HUES6 (cell line): ENCODE data around the gene RIOK3.
"Not testable (repeated sequence)": the region's sequence is repeated elsewhere in the genome, so short reads cannot be mapped to it uniquely, and the experiment has no call there.

Experiments used
- H3K27ac ChIP-seq: 2 replicates; pipeline ENCODE4 v1.7.0; 2013; ENCODE audit warnings: low read depth, mild to moderate bottlenecking, low read length, inconsistent platforms
- H3K27me3 ChIP-seq: 2 replicates; pipeline ENCODE4 v1.6.1; 2013; ENCODE audit warnings: low read length; ENCODE audit not compliant: control insufficient read depth, insufficient read depth
- H3K36me3 ChIP-seq: 2 replicates; pipeline ENCODE4 v1.6.1; 2013; ENCODE audit warnings: low read length; ENCODE audit not compliant: control insufficient read depth, insufficient read depth
- H3K4me1 ChIP-seq: 2 replicates; pipeline ENCODE4 v1.6.1; 2013; ENCODE audit warnings: low read length; ENCODE audit not compliant: control insufficient read depth, insufficient read depth
- H3K4me3 ChIP-seq: 2 replicates; pipeline ENCODE4 v1.5.1; 2013; ENCODE audit warnings: low read depth, low read length
- H3K9ac ChIP-seq: one replicate; pipeline ENCODE4 v1.6.1; 2013; ENCODE audit warnings: mild to moderate bottlenecking, low read length
- H3K9me3 ChIP-seq: 2 replicates; pipeline ENCODE4 v1.6.1; 2013; ENCODE audit warnings: low read depth, low read length; ENCODE audit not compliant: control insufficient read depth, insufficient read depth

The RIOK3 gene

DNA sequence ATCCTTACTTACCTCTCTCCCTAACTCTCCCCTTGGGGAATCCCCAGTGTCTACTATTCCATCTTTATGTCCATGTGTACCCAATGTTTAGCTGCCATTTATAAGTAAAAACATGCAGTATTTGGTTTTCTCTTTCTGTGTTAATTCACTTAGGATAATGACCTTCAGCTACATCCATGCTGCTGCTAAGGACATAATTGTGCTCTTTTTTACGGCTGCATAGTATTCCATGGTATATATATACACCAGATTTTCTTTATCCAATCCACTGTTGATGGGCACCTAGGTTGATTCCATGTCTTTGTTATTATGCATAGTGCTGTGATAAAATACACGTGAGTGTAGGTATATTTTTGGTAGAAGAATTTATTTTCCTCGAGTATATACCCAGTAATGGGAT is 24.3 kb upstream of the RIOK3 start:
- Histone ChIP-seq H3K4me3 (no peak overlapping the region), H3K4me1 (no peaks in the 10 kb centered on the region), H3K9ac (no peak overlapping the region), H3K9me3 (no peaks in the 10 kb centered on the region), H3K36me3 (no peaks in the 10 kb centered on the region), H3K27me3 (no peaks in the 10 kb centered on the region), H3K27ac (no peak overlapping the region)

DNA sequence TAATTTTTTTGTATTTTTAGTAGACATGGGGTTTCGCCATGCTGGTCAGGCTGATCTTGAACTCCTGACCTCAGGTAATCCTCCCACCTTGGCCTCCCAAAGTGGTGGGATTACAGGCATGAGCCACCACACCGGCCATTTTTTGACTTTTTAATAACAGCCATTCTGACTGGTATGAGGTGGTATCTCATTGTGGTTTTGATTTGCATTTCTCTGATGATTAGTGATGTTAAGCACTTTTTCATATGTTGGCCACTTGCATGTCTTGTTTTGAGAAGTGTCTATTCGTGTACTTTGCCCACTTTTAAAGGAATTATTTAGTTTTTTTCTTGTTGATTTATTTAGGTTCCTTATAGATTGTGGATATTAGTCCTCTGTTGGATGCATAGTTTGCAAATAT is 23.5 kb upstream of the RIOK3 start:
- not testable (repeated sequence) for H3K27me3 ChIP-seq, H3K9ac ChIP-seq, H3K27ac ChIP-seq, H3K36me3 ChIP-seq, H3K4me1 ChIP-seq, H3K4me3 ChIP-seq, H3K9me3 ChIP-seq

DNA sequence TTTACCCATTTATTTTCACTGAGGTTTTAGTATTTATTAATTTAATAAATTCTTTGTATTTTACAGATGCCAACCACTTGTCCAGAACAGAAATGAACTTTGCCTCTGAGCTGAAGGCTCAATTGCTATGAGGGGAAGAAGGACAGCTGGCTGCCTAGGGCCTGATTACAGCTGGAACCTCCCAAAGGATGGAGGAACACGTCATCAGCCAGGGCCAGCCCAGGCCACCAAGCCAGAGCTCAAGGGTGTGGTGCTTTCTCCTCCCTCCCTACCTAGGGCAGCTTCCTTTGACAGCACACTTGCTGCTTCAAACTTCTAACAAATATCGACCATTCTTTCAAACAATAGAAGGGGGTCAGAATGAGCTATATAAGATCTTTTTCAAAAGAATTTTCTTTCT is 19.7 kb upstream of the RIOK3 start:
- no peaks in the 10 kb centered on the region for H3K27me3 ChIP-seq
- H3K9ac ChIP-seq = no peak overlapping the region

DNA sequence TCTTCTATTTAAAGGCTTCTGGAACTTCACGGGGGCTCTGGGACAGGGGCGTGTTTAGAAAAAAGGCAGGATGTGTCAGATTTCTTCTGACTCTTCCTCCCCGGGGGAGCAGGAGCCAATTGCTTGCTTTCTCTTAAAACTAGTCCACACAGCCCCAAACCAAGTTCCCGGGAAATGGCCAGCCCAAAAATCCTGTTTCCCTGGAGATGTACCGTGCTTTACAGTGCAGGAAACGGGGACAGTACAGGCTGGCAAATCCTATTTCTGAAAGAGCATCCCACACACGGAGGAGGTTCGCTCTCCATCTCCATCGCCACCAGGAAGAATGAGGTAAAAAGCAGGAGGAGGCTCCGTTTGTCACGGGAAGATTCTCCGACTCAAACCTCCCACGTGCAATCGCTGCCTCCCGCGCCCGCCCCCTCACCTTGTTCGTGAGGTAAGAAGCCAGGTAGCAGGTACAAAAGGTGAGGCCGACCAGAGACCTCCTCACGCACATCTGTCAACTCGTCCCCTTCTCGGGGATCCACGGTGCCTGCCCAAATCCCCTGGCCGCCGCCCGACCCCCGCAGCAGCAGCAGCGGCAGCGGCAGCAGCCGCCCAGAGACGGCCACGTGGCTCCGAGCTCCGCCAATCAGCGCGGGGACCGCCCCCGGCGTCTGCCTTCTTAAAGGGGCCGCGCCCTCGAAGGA is 15.6 kb upstream of the RIOK3 start:
- Histone ChIP-seq H3K9me3 (no peaks in the 10 kb centered on the region), H3K27ac (no peak overlapping the region), H3K36me3 (no peaks in the 10 kb centered on the region), H3K27me3 (no peaks in the 10 kb centered on the region), H3K9ac (peak overlapping the region; percentile 58), H3K4me3 (peak overlapping the region; percentile 72), H3K4me1 (0 out of 2 replicates have a peak, but pooled peaks cover 3% of the 10 kb centered on the region)

More for the DNA sequence above, 19.7 kb upstream of the RIOK3 start:
- Histone ChIP-seq H3K9me3 (no peaks in the 10 kb centered on the region), H3K4me1 (0 out of 2 replicates have a peak, but pooled peaks cover 3% of the 10 kb centered on the region), H3K4me3 (no peak overlapping the region), H3K36me3 (no peaks in the 10 kb centered on the region), H3K27ac (no peak overlapping the region)

DNA sequence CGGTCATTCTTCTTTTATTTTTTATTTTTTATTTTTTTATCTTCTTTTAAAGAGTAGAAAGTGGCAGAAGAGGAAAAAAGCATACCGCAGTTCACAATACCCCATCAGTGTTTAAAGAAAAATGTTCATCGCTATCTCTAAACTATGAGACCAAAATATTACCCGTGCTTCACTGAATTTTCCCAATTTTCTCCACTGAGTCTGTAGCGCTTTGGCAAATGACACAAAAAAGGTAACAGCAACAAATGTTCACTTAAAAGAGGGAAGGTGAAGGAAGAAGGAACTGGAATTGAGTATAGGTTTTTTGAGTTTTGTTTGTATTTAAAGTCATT is 15.1 kb upstream of the RIOK3 start:
- Histone ChIP-seq H3K4me3 (peak overlapping the region; percentile 72), H3K27ac (no peak overlapping the region)

DNA sequence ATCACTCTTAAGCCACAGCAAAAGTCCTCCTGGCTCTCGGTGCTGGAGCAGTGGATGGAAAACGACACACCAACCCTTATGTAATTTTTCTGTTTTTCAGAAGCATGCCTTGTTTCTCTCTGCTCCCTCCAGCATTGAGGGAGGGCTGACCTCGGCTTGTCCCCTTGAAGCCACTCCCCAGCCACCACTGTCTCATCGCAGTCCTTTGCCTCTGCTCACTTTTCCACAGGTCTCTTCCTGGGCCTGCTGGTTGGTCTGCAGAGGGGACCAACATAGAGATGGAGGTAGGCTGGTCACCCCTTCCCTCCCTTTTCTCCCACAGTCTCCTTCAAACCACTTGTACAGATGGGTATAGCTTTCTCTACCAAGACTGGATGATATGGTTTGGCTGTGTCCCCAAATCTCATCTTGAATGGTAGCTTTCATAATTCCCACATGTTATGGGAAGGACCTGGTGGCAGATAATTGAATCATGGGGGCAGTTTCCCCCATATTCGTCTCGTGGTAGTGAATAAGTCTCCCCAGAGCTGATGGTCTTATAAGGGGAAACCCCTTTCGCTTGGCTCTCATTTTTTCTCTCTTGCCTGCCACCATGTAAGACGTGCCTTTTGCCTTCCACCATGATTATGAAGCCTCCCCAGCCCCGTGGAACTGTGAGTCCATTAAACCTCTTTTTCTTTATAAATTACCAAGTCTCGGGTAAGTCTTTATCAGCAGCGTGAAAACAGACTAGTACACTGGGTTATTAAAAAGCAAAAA is 14.3 kb upstream of the RIOK3 start:
- Histone ChIP-seq H3K27ac (no peak overlapping the region), H3K27me3 (no peaks in the 10 kb centered on the region), H3K9ac (no peak overlapping the region), H3K4me3 (0 out of 2 replicates have a peak overlapping the region, but pooled peaks have one; percentile 72), H3K9me3 (no peaks in the 10 kb centered on the region), H3K36me3 (no peaks in the 10 kb centered on the region), H3K4me1 (0 out of 2 replicates have a peak, but pooled peaks cover 3% of the 10 kb centered on the region)

More for the DNA sequence above, 15.1 kb upstream of the RIOK3 start:
- no peaks in the 10 kb centered on the region for H3K36me3 ChIP-seq
- H3K27me3 ChIP-seq = no peaks in the 10 kb centered on the region
- H3K9ac ChIP-seq = no peak overlapping the region
- H3K4me1 ChIP-seq = 0 out of 2 replicates have a peak, but pooled peaks cover 3% of the 10 kb centered on the region
- no peaks in the 10 kb centered on the region for H3K9me3 ChIP-seq

DNA sequence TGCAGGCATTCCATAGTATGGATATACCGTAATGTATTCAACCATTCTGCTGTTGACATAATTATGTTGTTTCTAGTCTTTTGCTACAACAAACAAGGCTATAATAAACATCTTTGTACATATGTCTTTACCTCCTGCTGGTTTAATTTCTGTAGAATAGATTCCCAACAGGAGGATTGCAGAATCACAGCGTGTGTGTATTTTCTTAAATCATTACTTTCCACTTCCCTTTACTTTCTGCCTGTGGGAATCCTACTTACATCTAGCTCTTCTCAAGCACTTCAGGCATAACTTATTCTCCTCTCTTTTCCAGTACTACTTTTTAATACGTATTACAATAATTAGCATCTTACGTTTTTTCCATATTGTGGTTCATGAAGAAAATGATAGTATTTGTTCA is 13.0 kb upstream of the RIOK3 start:
- Histone ChIP-seq H3K9me3 (no peaks in the 10 kb centered on the region), H3K9ac (no peak overlapping the region), H3K36me3 (no peaks in the 10 kb centered on the region), H3K4me1 (0 out of 2 replicates have a peak, but pooled peaks cover 3% of the 10 kb centered on the region), H3K27me3 (no peaks in the 10 kb centered on the region), H3K27ac (no peak overlapping the region), H3K4me3 (no peak overlapping the region)

DNA sequence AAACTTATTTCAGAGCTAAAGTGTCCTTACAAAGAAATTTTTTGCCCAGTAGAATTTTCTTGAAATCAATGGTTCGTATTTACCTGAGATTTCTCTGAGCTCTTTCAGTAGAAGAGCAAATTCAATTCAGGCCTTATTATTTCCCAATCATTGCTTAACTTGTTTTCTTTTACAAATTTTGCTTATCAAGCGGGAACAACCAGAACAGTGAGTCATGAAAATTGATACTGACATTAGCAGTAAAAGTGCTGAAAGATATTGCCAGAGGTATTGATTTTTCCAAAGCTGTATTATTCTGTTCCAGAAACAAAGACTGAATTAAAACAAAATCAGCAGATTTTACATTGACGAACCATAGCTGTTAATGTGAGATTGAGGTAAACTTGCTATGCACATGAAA is 10.1 kb upstream of the RIOK3 start:
- Histone ChIP-seq H3K9me3 (no peaks in the 10 kb centered on the region), H3K36me3 (no peaks in the 10 kb centered on the region)

DNA sequence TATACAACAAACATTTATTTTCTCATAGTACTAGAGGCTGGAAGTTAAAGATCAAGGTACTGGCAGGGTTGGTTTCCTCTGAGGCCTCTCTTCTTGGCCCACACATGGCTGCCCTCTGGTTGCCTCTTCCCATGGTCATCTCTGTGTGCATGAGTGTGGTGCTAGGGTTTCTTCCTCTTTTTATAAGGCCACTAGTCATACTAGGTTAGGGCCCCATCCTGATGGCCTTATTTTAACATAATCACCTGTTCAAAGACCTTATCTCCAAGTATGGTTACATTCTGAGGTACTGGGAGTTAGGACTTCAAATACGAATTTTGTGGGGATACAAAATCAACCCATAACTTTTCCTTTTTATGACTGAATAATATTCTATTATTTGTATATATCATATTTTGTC is 4.8 kb upstream of the RIOK3 start:
- Histone ChIP-seq H3K9me3 (no peaks in the 10 kb centered on the region), H3K4me1 (peaks cover 5% of the 10 kb centered on the region; the same call in 1 of the 2 replicates), H3K36me3 (0 out of 2 replicates have a peak, but pooled peaks cover 2% of the 10 kb centered on the region), H3K27ac (no peak overlapping the region), H3K4me3 (no peak overlapping the region), H3K27me3 (no peaks in the 10 kb centered on the region), H3K9ac (no peak overlapping the region)

More for the DNA sequence above, 10.1 kb upstream of the RIOK3 start:
- Histone ChIP-seq H3K4me1 (no peaks in the 10 kb centered on the region), H3K4me3 (no peak overlapping the region), H3K27me3 (no peaks in the 10 kb centered on the region), H3K9ac (no peak overlapping the region), H3K27ac (no peak overlapping the region)

DNA sequence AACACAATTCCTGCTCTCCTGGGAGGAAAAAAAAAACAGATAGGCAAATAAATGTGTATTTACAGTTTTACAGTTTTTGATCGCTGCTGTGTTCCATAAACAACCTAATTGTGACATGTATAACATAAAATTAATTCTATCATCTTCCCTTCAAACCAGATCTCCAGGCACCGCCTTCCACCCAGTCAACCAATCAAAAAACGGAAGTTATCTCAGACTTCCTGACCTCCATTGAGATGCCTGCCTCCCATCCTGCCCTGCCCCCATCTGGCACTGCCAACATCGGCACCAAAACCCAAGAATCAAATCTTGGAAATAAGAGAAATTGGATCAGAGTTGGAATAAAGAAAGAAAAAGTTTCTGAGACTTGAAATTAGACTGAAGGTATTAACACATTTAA is 3.1 kb upstream of the RIOK3 start:
- Histone ChIP-seq H3K36me3 (0 out of 2 replicates have a peak, but pooled peaks cover 2% of the 10 kb centered on the region), H3K4me3 (no peak overlapping the region), H3K27ac (no peak overlapping the region), H3K4me1 (peaks cover 11% of the 10 kb centered on the region), H3K27me3 (no peaks in the 10 kb centered on the region), H3K9ac (no peak overlapping the region), H3K9me3 (no peaks in the 10 kb centered on the region)

DNA sequence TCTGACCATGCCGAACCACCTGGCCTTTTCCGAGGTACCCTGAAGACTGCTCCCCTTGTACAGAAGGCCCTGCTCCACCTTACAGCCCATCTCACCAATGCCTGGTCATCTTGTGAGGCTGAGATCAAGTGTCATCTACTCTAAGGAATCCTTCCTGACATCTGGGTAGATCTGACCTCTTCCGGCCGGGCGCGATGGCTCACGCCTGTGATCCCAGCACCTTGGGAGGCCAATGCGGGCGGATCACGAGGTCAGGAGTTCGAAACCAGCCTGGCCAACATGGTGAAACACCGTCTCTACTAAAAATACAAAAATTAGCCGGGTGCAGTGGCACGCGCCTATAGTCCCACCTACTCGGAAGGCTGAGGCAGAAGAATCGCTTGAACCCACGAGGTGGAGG is 2.1 kb upstream of the RIOK3 start:
- no peak overlapping the region for H3K9ac ChIP-seq
- H3K9me3 ChIP-seq = no peaks in the 10 kb centered on the region
- no peaks in the 10 kb centered on the region for H3K27me3 ChIP-seq
- peaks cover 11% of the 10 kb centered on the region for H3K4me1 ChIP-seq
- no peak overlapping the region for H3K27ac ChIP-seq
- H3K36me3 ChIP-seq = 0 out of 2 replicates have a peak, but pooled peaks cover 2% of the 10 kb centered on the region
- H3K4me3 ChIP-seq = no peak overlapping the region
